ENCODE data around the gene PWWP3B. TPM values are rescaled to one million over a fixed set of nuclear protein-coding genes. Genes with fewer than 3 reads are reported as not detected.

Gene PWWP3B
- total RNA-seq, 1 experiment from 2014 or later = 0.52 TPM

Other genes starting within 250 kb of the PWWP3B start
- not detected in 2 replicates for gene SERPINA7, start 129.6 kb upstream of the PWWP3B start, total RNA-seq (2014; rRNA removed; shearing (Covaris generic))

All from H7 (cell line).